HepG2 (cell line): ENCODE measurements around the gene GPRC5D. TPM values are rescaled to one million over a fixed set of nuclear protein-coding genes. Genes with fewer than 3 reads are reported as not detected.

Experiments
- JUND ChIP-seq: sonication (generic); formaldehyde crosslinking; IDR thresholded peaks from 2 replicates; pipeline ENCODE4 v1.8.0; 2022; ENCODE audit warnings: mild to moderate bottlenecking, missing genetic modification reagents
- NFYB ChIP-seq: sonication (generic); formaldehyde crosslinking; IDR thresholded peaks from 2 replicates; pipeline ENCODE4 v1.4.0; 2020; ENCODE audit warnings: missing genetic modification reagents
- PHB2 ChIP-seq: fragments of 450-650 bp; IDR thresholded peaks from 2 replicates; pipeline ENCODE4 v1.6.1; 2018; ENCODE audit not compliant: partially characterized antibody
- SNAPC2 ChIP-seq: sonication (generic); formaldehyde crosslinking; IDR thresholded peaks from 2 replicates; pipeline ENCODE4 v1.8.1; 2022; ENCODE audit warnings: mild to moderate bottlenecking, missing genetic modification reagents
- THAP7 ChIP-seq: sonication (generic); formaldehyde crosslinking; IDR thresholded peaks from 2 replicates; pipeline ENCODE4 v1.8.1; 2023; ENCODE audit warnings: mild to moderate bottlenecking, missing genetic modification reagents
- ZNF646 ChIP-seq: sonication (generic); formaldehyde crosslinking; IDR thresholded peaks from 2 replicates; pipeline ENCODE4 v1.9.0; 2021; ENCODE audit warnings: mild to moderate bottlenecking, missing genetic modification reagents
- ZNF768 ChIP-seq: sonication (generic); formaldehyde crosslinking; IDR thresholded peaks from 2 replicates; pipeline ENCODE4 v1.4.0; 2020; ENCODE audit warnings: missing genetic modification reagents
- polyA plus RNA-seq, 8 experiments: library from polyadenylated mRNA; depleted of rRNA in 3 of 8; stranded (reverse) in 7 of 8; unstranded in 1 of 8; fragments of >200 nt; fragmentation: Illumina TruSeq in 4 of 8; extraction: Trizol in 4 of 8; gene quantifications; 2 replicates each; pipeline versions ENCODE4 v1.2.1 to v1.2.3, GENCODE V29; 2011 to 2016; ENCODE audit warnings: low read depth in 4 of 8, missing spikeins in 1 of 8, mixed read lengths in 1 of 8; ENCODE audit not compliant: insufficient read depth in 1 of 8
- total RNA-seq, 5 experiments: library from RNA; depleted of rRNA; stranded (reverse); fragments of >200 nt; fragmentation: Illumina TruSeq; extraction: Trizol; gene quantifications; 2 replicates each; pipeline ENCODE4 v1.2.3, GENCODE V29; 2016; ENCODE audit warnings: low read depth in 1 of 5

The GPRC5D gene
- total and polyA plus RNA-seq, 2 of the 13 experiments (the other 11 are each of a cell fraction or from before 2014, with no cell fraction given), result not detected

GRCh38 chr12:12939888-12940287, 12.1 kb downstream of the GPRC5D start (continued):
- TF ChIP-seq ZNF646 (CRISPR knock-in tag), result no peak
- no peak for TF ChIP-seq ZNF768 (CRISPR knock-in tag)
- TF ChIP-seq NFYB (CRISPR knock-in tag), result no peak
- TF ChIP-seq JUND, result no peak
- TF ChIP-seq THAP7 (CRISPR knock-in tag), result no peak
- no peak for TF ChIP-seq SNAPC2
- no peak for TF ChIP-seq PHB2
- TF ChIP-seq, all 625 proteins: peak for 0
